OCI-LY7 (cell line): ENCODE data around the gene GALNT9. TPM values are rescaled to one million over a fixed set of nuclear protein-coding genes. Genes with fewer than 3 reads are reported as not detected.

Experiments
- BruUV-seq: library from RNA; stranded (reverse); fragments of 400-500 nt; replicated peaks from 2 replicates; lab custom pipeline; 2021; lab: Mats Ljungman, UMichigan
- CTCF ChIA-PET: fragments of 300-600 bp; sonication (Branson Sonifier 250); formaldehyde crosslinking; loops from one replicate; lab custom pipeline; 2022; ENCODE audit warnings: antibody characterized with exemption; ENCODE audit not compliant: unreplicated experiment; lab: Charles Lee
- POLR2A ChIA-PET: fragments of 300-600 bp; sonication (Branson Sonifier 250); formaldehyde crosslinking; loops from one replicate; lab custom pipeline; 2022; ENCODE audit warnings: antibody characterized with exemption; lab: Charles Lee
- DNase-seq: peaks from one replicate; pipeline ENCODE4 v3.0.0-alpha.2; 2015; ENCODE audit warnings: low spot score
- H2AFZ ChIP-seq: fragments of 200-600 bp; sonication (generic), shearing (Covaris generic); 2 replicates; pipeline ENCODE4 v1.6.1; 2014; ENCODE audit warnings: mild to moderate bottlenecking, antibody characterized with exemption, low read length, moderate library complexity
- H3K27ac ChIP-seq: fragments of 200-600 bp; sonication (generic); 2 replicates; pipeline ENCODE4 v1.5.1; 2014; ENCODE audit warnings: mixed run types, low read depth, mild to moderate bottlenecking, moderate library complexity, low read length, inconsistent platforms; ENCODE audit not compliant: poor library complexity, severe bottlenecking
- H3K36me3 ChIP-seq: fragments of 200-600 bp; sonication (generic); 2 replicates; pipeline ENCODE4 v1.6.1; 2014; ENCODE audit warnings: mild to moderate bottlenecking, antibody characterized with exemption, low read length, moderate library complexity, mixed read lengths; ENCODE audit not compliant: insufficient read depth
- H3K4me1 ChIP-seq: fragments of 200-600 bp; sonication (generic); 2 replicates; pipeline ENCODE4 v1.5.1; 2014; ENCODE audit warnings: mild to moderate bottlenecking, low read length; ENCODE audit not compliant: insufficient read depth, poor library complexity, severe bottlenecking
- H3K4me2 ChIP-seq: fragments of 200-600 bp; sonication (generic); 2 replicates; pipeline ENCODE4 v1.6.1; 2014; ENCODE audit warnings: mild to moderate bottlenecking, low read length
- H3K4me3 ChIP-seq: fragments of 200-600 bp; sonication (generic); 2 replicates; pipeline ENCODE4 v1.5.1; 2014; ENCODE audit warnings: mild to moderate bottlenecking, low read depth, low read length; ENCODE audit not compliant: poor library complexity, severe bottlenecking
- H3K79me2 ChIP-seq: fragments of 200-600 bp; sonication (generic); 2 replicates; pipeline ENCODE4 v1.6.1; 2016; ENCODE audit warnings: low read depth, mild to moderate bottlenecking, low read length, moderate library complexity, mixed read lengths; ENCODE audit not compliant: insufficient read depth
- H3K9me2 ChIP-seq: fragments of 200-600 bp; sonication (generic); 2 replicates; pipeline ENCODE4 v1.6.1; 2016; ENCODE audit warnings: mild to moderate bottlenecking, low read length, mixed read lengths; ENCODE audit not compliant: insufficient read depth
- H3K9me3 ChIP-seq: fragments of 200-600 bp; sonication (generic); 2 replicates; pipeline ENCODE4 v1.6.1; 2014; ENCODE audit warnings: mild to moderate bottlenecking, mixed run types, low read length, mixed read lengths
- H4K20me1 ChIP-seq: fragments of 200-600 bp; sonication (generic); 2 replicates; pipeline ENCODE4 v1.6.1; 2014; ENCODE audit warnings: mild to moderate bottlenecking, antibody characterized with exemption, low read length, moderate library complexity, mixed read lengths; ENCODE audit not compliant: insufficient read depth
- CTCF ChIP-seq: fragments of 200-600 bp; sonication (generic); conservative IDR thresholded peaks from 2 replicates; pipeline ENCODE4 v1.5.1; 2014; ENCODE audit warnings: mild to moderate bottlenecking, antibody characterized with exemption, low read length, moderate library complexity, mixed read lengths
- EZH2phosphoT487 ChIP-seq: fragments of 200-600 bp; sonication (generic); IDR thresholded peaks from 2 replicates; pipeline ENCODE4 v1.6.1; 2018; ENCODE audit warnings: low read depth, borderline replicate concordance, mild to moderate bottlenecking, mixed run types, antibody characterized with exemption, low read length, moderate library complexity, mixed read lengths
- intact Hi-C: fragments of 100-400 bp; cut with micrococcal nuclease; formaldehyde crosslinking; loops from one replicate; pipeline ENCODE4 v1.10.0; 2022; ENCODE audit not compliant: unreplicated experiment
- total RNA-seq, 2 experiments: library from RNA; depleted of rRNA in 1 of 2; stranded (reverse); fragments of >200 nt in 1 of 2; shearing (Covaris generic) in 1 of 2; gene quantifications; 2 replicates each; pipeline ENCODE4 v1.2.3, GENCODE V29; 2014 to 2022

The GALNT9 gene
- total RNA-seq, 2 experiments from 2014 or later: 0.28 TPM; not detected in 1

GRCh38 chr12:132346471-132347175 lies 17.2 kb upstream of the GALNT9 start:
- Histone ChIP-seq H3K9me2 (no peaks in the 10 kb centered on the region), H3K4me2 (no peak overlapping the region), H3K79me2 (no peaks in the 10 kb centered on the region), H3K27ac (no peak overlapping the region), H3K4me3 (no peak overlapping the region), H2AFZ (no peak overlapping the region), H4K20me1 (no peaks in the 10 kb centered on the region), H3K36me3 (no peaks in the 10 kb centered on the region), H3K9me3 (no peaks in the 10 kb centered on the region), H3K4me1 (no peaks in the 10 kb centered on the region)
- POLR2A ChIA-PET: no interaction called here
- TF ChIP-seq CTCF: no peak
- TF ChIP-seq EZH2phosphoT487: no peak
- CTCF ChIA-PET: no interaction called here
- no peak for DNase-seq
- intact Hi-C loops: no loop called here
- BruUV-seq: no TSS peak

GRCh38 chr12:132345561-132346200 lies 16.3 kb upstream of the GALNT9 start:
- intact Hi-C loops: no loop called here
- POLR2A ChIA-PET: no interaction called here
- H2AFZ ChIP-seq: no peak overlapping the region
- no peak for DNase-seq
- no peaks in the 10 kb centered on the region for H3K79me2 ChIP-seq
- H3K4me1 ChIP-seq: no peaks in the 10 kb centered on the region
- no TSS peak for BruUV-seq
- no peak overlapping the region for H3K4me3 ChIP-seq
- H3K27ac ChIP-seq: no peak overlapping the region
- no peaks in the 10 kb centered on the region for H3K36me3 ChIP-seq
- TF ChIP-seq CTCF: no peak
- no peak for TF ChIP-seq EZH2phosphoT487
- CTCF ChIA-PET: no interaction called here
- H3K4me2 ChIP-seq: no peak overlapping the region
- no peaks in the 10 kb centered on the region for H4K20me1 ChIP-seq
- no peaks in the 10 kb centered on the region for H3K9me2 ChIP-seq
- H3K9me3 ChIP-seq: no peaks in the 10 kb centered on the region

GRCh38 chr12:132345126-132345525 lies 15.7 kb upstream of the GALNT9 start:
- no peak overlapping the region for H3K27ac ChIP-seq
- intact Hi-C loops: no loop called here
- H3K79me2 ChIP-seq: no peaks in the 10 kb centered on the region
- no peak for DNase-seq
- ChIA-PET CTCF (no interaction called here), POLR2A (no interaction called here)
- no peak overlapping the region for H3K4me2 ChIP-seq
- H2AFZ ChIP-seq: no peak overlapping the region
- H3K9me2 ChIP-seq: no peaks in the 10 kb centered on the region
- H3K4me3 ChIP-seq: no peak overlapping the region
- no peaks in the 10 kb centered on the region for H3K9me3 ChIP-seq
- H4K20me1 ChIP-seq: no peaks in the 10 kb centered on the region
- TF ChIP-seq EZH2phosphoT487: no peak
- no peak for TF ChIP-seq CTCF
- BruUV-seq: no TSS peak
- H3K36me3 ChIP-seq: no peaks in the 10 kb centered on the region
- H3K4me1 ChIP-seq: no peaks in the 10 kb centered on the region
